ENCODE data around the gene FNBP1L. TPM values are rescaled to one million over a fixed set of nuclear protein-coding genes. Genes with fewer than 3 reads are reported as not detected.

The FNBP1L gene
- total and polyA plus RNA-seq, 9 of the 15 experiments (the other 6 are each of a cell fraction or from before 2014, with no cell fraction given): 1.4 to 6.9 (median 5.9) TPM

- Histone ChIP-seq H3K27me3 (ENCODE audit: control insufficient read depth in 2 of 2, insufficient read depth in 2 of 2, low read length in 2 of 2) (no peaks in the 10 kb centered on the region), H3K9ac (ENCODE audit: insufficient read depth in 1 of 2, low read depth in 2 of 2, low read length in 2 of 2) (peak overlapping the region in 1 of 2 experiments; percentile 53; a peak in 2 of 4 replicates), H3K36me3 (ENCODE audit: control insufficient read depth, insufficient read depth, low read length) (no peaks in the 10 kb centered on the region), H2AFZ (ENCODE audit: low read depth, low read length) (peak overlapping the region; percentile 80), H3K79me2 (ENCODE audit: control insufficient read depth, insufficient read depth, low read length) (peaks cover 21% of the 10 kb centered on the region; the same call in 2 of the 3 replicates), H3K9me3 (replicated peaks; ENCODE audit: control insufficient read depth, insufficient read depth, low read depth, low read length) (no peaks in the 10 kb centered on the region), H4K20me1 (replicated peaks; ENCODE audit: control insufficient read depth, insufficient read depth, low read length) (no peaks in the 10 kb centered on the region), H3K4me2 (ENCODE audit: insufficient read depth, low read length) (peak overlapping the region; percentile 58), H3K9me1 (ENCODE audit: control insufficient read depth, insufficient read depth, low read length) (no peaks in the 10 kb centered on the region), H3K4me3 (no peak overlapping the region), H3K27ac (ENCODE audit: extremely low read depth, low read depth, low read length) (peak overlapping the region; percentile 68), H3K4me1 (replicated peaks in 1 of 2; ENCODE audit: control insufficient read depth in 2 of 2, insufficient read depth in 2 of 2, low read length in 2 of 2) (peaks cover 0 to 46% of the 10 kb centered on the region in 2 experiments; a peak in 3 of 5 replicates)
- peak; percentile 71 for ATAC-seq
- no TSS peak for BruUV-seq (replicated peaks)
- ChIA-PET POLR2A (interaction anchor here (0.7 to 1.2 kb wide), 2 partner anchors 25 to 68 kb away, joined by 3 to 5 read pairs; no protein-coding TSS in a partner anchor), CTCF (ENCODE audit: low intra/inter-chr PET ratio) (no interaction called here)
- FAIRE-seq: peak; percentile 37
- intact Hi-C loops (cut with micrococcal nuclease) (no loop called here), in situ Hi-C loops (cut with MboI) (no loop called here)
- DNase-seq (ENCODE audit: extremely low read depth in 1 of 4, low spot score in 3 of 4): peak; percentile 8 to 41 (median 20)
- WGBS (ENCODE audit: insufficient coverage, low coverage, missing lambda C conversion rate): 0% methylated on average over 2 of the region's 2 CpGs
- TF ChIP-seq ZNF318 (IDR thresholded peaks at IDR 0.05; ENCODE audit: borderline replicate concordance in 1 of 2, low read depth in 1 of 2) (no peak), ZNF277 (CRISPR knock-in tag; IDR thresholded peaks at IDR 0.05; ENCODE audit: borderline replicate concordance) (no peak), ZNF639 (CRISPR knock-in tag; conservative IDR thresholded peaks at IDR 0.05 in 1 of 2, IDR thresholded peaks at IDR 0.05 in 1 of 2) (no peak), HBP1 (CRISPR knock-in tag; IDR thresholded peaks at IDR 0.05) (no peak), ETV5 (CRISPR knock-in tag; IDR thresholded peaks at IDR 0.05; ENCODE audit: low read depth) (no peak), ZBTB1 (CRISPR knock-in tag; IDR thresholded peaks at IDR 0.05; ENCODE audit: borderline replicate concordance, low read depth) (no peak), SMAD1 (IDR thresholded peaks at IDR 0.05; ENCODE audit: low read depth, low read length, partially characterized antibody) (no peak)
Observed at GRCh38 chr1:93499075-93499474, 51.2 kb downstream of the FNBP1L start.
